Endothelial cell of hepatic sinusoid (primary cell): ENCODE measurements around the gene ACACA.

Experiments used
- in situ Hi-C: cut with HindIII; loops from 2 replicates; pipeline ENCODE4 v1.10.0; 2017; ENCODE audit warnings: low sequenced_read_pairs

Gene ACACA

GRCh38 chr17:37239690-37240334 is 166.8 kb downstream of the ACACA start:
- in situ Hi-C loops, result no loop called here

- in situ Hi-C loops, result loop anchor here (5.0 kb wide), 1 partner anchor 67 kb away; no protein-coding TSS in a partner anchor
Observed at GRCh38 chr17:37234106-37234505, 172.5 kb downstream of the ACACA start.

- in situ Hi-C loops, result loop anchor here (5.0 kb wide), 1 partner anchor 66 kb away; no protein-coding TSS in a partner anchor
Observed at GRCh38 chr17:37233036-37233435, 173.6 kb downstream of the ACACA start.

- in situ Hi-C loops, result loop anchor here (5.0 kb wide), 1 partner anchor 65 kb away; no protein-coding TSS in a partner anchor
Observed at GRCh38 chr17:37231887-37232286, 174.7 kb downstream of the ACACA start.

- in situ Hi-C loops, result loop anchor here (5.0 kb wide), 1 partner anchor 63 kb away; no protein-coding TSS in a partner anchor
Observed at GRCh38 chr17:37230633-37231032, 176.0 kb downstream of the ACACA start.

- in situ Hi-C loops, result no loop called here
Observed at GRCh38 chr17:37225465-37225864, 181.2 kb downstream of the ACACA start.

- in situ Hi-C loops, result no loop called here
Observed at GRCh38 chr17:37221865-37222264, 184.8 kb downstream of the ACACA start.

- in situ Hi-C loops, result no loop called here
Observed at GRCh38 chr17:37220607-37220953, 186.1 kb downstream of the ACACA start.

GRCh38 chr17:37219876-37220606 is 186.6 kb downstream of the ACACA start:
- in situ Hi-C loops, result no loop called here

GRCh38 chr17:37218849-37219248 is 187.8 kb downstream of the ACACA start:
- in situ Hi-C loops, result no loop called here

GRCh38 chr17:37214416-37214815 is 192.2 kb downstream of the ACACA start:
- in situ Hi-C loops, result no loop called here

GRCh38 chr17:37213927-37214326 is 192.7 kb downstream of the ACACA start:
- in situ Hi-C loops, result no loop called here

- in situ Hi-C loops, result no loop called here
Observed at GRCh38 chr17:37212179-37212578, 194.5 kb downstream of the ACACA start.

GRCh38 chr17:37211136-37211535 is 195.5 kb downstream of the ACACA start:
- in situ Hi-C loops, result no loop called here

- in situ Hi-C loops, result no loop called here
Observed at GRCh38 chr17:37207103-37207502, 199.5 kb downstream of the ACACA start.

GRCh38 chr17:37206299-37206698 is 200.3 kb downstream of the ACACA start:
- in situ Hi-C loops, result no loop called here

- in situ Hi-C loops, result no loop called here
Observed at GRCh38 chr17:37200497-37200896, 206.1 kb downstream of the ACACA start.

- in situ Hi-C loops, result no loop called here
Observed at GRCh38 chr17:37197336-37197735, 209.3 kb downstream of the ACACA start.

GRCh38 chr17:37194208-37194607 is 212.4 kb downstream of the ACACA start:
- in situ Hi-C loops, result no loop called here

- in situ Hi-C loops, result no loop called here
Observed at GRCh38 chr17:37191219-37191618, 215.4 kb downstream of the ACACA start.

GRCh38 chr17:37190493-37190892 is 216.1 kb downstream of the ACACA start:
- in situ Hi-C loops, result no loop called here

GRCh38 chr17:37188157-37188556 is 218.5 kb downstream of the ACACA start:
- in situ Hi-C loops, result no loop called here
